DMS 273 (cell line): Measurements from ENCODE around the gene KCNQ5.

Experiments
- DNase-seq: peaks from one replicate; lab custom pipeline; 2025; ENCODE audit not compliant: unreplicated experiment; lab: John Stamatoyannopoulos, UW

The KCNQ5 gene

GRCh38 chr6:73086726-73087125, 464.9 kb downstream of the KCNQ5 start:
- DNase-seq = no peak

GRCh38 chr6:73088138-73088813, 466.4 kb downstream of the KCNQ5 start:
- no peak for DNase-seq

GRCh38 chr6:73104921-73105320, 483.1 kb downstream of the KCNQ5 start:
- no peak for DNase-seq

DNA sequence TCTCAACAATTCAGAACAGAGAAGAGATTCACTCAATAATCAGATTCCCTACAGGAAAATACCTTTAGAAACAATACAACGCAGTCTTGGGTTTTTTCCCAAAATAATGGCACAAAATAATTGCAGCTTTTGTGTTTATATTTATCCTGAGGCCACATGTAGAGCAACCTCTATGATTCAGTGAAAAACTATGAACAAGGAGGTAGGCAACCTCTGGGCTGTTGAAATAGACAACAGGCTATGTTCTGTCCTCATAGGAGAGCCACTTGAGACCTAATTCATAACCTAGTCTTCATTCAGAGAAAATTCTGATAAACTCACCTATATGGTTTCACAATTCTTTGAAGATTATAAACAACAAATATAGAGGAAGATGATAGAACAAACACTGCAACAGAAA, 485.2 kb downstream of the KCNQ5 start:
- DNase-seq = no peak

GRCh38 chr6:73108949-73109348, 487.1 kb downstream of the KCNQ5 start:
- DNase-seq = no peak

DNA sequence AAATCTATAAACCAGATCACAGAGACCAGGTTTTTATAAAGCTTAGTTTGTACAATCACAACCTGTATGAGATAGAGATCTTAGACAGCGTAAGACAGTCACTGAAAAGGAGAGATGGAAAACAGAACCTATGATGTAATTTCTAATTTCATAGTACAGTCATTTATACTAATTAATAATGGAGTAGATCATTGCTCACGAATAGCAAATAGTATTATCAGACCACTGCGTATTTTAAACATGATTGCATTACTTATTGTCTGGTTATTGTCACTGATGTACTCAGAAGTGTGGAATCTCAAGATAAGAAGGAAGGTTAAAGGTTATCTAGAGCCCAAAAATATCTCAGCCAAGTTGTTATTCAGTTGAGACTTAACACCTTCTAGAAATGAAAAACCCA, 487.8 kb downstream of the KCNQ5 start:
- DNase-seq = no peak

- DNase-seq = no peak
Measured at GRCh38 chr6:73116330-73116729, 494.5 kb downstream of the KCNQ5 start.

DNA sequence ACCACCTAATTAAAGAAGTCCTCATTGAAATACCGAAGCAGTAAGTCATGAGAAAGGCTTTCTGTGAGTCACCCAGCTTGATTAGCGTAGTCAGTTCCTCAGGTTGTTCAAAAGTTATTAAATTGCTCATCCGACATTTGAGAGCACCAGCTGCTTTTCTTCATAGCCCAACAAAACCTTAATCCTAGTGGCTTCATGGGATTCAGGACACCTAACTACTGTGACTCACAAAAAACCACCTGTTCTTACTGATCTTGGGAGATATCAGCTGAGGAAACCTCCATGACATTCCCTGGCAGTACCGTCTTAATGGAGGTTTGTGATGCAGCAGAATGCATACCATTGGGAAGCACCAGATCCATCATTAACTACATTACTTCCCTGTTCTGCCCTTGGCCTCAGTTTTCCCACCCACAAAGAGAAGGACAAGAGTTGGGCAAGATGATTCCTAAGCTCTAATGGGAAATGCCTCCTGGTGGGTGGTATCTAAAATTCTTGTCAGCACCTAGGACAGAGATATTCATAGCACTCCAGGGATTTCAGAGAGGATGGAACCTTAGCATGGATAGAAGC, 499.6 kb downstream of the KCNQ5 start:
- no peak for DNase-seq

DNA sequence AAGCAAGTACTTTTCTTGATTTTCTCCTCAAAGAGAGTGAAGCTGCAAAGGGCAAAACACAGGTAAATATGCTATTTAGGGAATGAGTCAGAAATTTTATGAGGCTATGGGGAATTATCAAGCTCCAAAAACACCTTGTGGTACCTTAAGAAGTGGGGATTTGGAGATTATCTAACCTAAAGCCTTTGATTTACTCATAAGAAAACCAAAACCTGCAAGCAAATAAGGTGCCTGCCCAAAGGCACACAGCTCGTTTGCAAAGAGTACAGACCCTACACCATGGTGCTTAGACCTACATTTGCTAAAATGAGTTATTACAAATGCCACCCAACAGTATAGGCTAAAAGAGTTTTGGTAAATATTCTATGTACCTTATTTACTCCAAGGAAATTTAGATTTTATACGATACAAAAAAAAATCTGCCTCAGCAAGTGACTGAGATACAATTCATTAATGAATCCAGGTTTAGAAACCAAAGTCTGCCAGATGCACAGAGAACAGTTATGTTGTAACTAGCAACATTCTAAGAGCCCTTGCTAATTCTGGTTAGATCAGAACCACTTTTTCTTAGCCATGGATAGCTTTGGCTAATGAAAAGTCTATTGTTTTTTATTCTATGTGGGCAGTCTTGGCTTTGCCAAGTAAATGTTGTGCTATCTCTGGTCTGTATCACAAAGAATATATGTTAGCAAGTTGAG, 501.9 kb downstream of the KCNQ5 start:
- DNase-seq = no peak

- DNase-seq = peak; percentile 89
Measured at GRCh38 chr6:73129653-73130443, 508.0 kb downstream of the KCNQ5 start.

DNA sequence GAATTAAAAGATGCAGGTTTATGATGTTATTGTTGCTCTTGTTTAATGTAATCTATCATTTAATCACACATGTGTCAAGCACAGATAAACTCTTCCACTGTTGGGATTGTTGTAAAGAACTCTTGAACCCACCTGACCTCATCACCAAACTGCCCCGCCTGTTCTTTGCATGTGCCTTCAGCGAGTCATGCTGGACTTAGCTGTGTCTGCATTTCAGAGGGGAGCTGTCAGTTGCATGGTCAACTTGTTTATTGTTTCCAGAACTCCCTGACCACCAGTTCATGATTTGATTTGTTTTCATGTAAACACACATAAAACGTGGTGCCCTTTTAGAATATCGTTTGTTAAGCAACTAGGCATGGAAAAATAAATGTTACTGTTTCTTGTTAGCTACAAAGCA, 509.8 kb downstream of the KCNQ5 start:
- DNase-seq = no peak

- peak; percentile 40 for DNase-seq
Measured at GRCh38 chr6:73134588-73134987, 512.7 kb downstream of the KCNQ5 start.

- no peak for DNase-seq
Measured at GRCh38 chr6:73139681-73140383, 518.0 kb downstream of the KCNQ5 start.

- no peak for DNase-seq
Measured at GRCh38 chr6:73143551-73143950, 521.7 kb downstream of the KCNQ5 start.

DNA sequence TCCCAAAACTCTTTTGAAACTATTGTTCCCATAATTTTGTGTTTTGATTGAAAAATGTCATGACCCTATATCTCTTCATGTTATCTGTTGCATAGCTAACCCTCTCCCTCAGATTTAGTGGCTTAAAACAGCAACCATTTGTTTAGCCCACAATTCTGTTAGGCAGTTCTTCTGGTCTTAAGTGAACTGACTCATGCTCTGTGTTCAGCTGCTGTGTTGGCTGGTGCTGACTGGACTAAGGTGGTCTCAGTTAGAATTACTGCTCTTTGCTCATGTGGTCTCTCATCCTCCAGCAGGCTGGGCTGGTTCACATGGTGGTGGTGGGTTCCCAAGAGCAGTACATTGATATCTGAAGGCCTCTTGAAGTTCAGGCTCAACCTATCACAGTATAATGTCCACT, 522.7 kb downstream of the KCNQ5 start:
- no peak for DNase-seq

GRCh38 chr6:73145690-73146089, 523.8 kb downstream of the KCNQ5 start:
- no peak for DNase-seq

GRCh38 chr6:73151732-73152131, 529.9 kb downstream of the KCNQ5 start:
- DNase-seq = no peak

DNA sequence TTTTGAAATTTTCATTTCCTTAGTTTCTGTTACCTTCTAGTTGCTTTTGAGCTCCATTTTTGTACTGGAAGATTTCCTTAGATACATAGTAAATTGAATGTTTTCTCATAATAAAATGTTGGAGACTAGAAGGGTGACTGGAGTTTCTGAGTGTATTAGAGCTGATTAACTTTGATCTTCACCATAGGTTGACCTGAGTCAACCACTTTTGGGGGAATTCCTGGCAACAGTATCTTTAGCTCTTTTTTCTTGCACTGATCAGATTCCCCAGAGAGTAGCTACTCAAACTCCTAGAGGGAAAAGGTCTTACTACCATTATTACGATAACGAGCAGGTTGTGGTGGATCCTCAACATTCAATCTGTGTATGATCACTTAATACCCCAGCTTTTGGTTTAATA, 530.7 kb downstream of the KCNQ5 start:
- DNase-seq = no peak

DNA sequence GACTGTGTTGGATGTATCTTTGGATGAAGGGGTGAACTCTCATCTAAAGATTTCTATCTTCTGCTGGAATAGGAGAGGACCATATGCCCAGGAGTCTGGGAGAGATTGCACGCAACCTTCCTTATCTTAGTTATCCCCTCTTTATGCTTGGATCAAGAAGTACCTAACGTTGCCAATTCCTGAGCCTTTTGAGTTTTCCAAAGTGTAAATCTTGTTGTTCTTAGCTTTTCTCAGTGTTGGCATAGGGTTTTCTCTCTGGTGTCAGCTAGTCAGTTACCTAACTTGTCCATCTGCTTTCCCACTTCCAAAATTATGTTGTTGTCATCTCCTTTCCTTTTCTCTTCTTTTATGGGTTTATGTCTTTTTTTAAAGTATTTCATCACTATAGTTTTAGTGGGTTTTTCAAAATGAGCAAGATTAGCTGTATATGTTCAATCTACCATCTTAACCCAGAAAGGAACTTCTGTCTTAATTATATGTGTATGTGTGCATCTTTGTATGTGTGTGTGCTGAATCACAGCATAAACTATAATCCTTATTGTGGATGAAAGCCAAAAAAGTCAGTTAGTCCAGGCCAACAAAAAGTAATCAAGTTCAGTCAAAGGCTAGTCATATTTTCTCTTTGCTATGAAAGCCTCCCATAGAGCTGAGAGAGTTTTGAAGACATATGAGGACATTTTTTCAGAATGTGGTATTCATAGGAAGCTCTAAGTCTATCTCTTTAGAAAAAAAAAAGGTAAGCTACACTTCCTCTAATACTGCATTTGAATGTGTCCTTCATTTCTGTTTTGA, 531.3 kb downstream of the KCNQ5 start:
- no peak for DNase-seq
